ENCODE results near the gene SERPINB1.

GRCh38 chr6:2834262-2834661, 7.4 kb downstream of the SERPINB1 start:
- TF ChIP-seq CTCF (IDR thresholded peaks at IDR 0.05), result no peak
- no peak for TF ChIP-seq POLR2A (IDR thresholded peaks at IDR 0.05)

Data from uterus (tissue), 2 donors.